HG02571 (cell line): Measurements from ENCODE around the gene PPP2R2C.

ENCODE experiments used
- ATAC-seq: cut with Tn5 transposase; IDR thresholded peaks from one replicate; pipeline ENCODE4 v1.9.1; 2021; ENCODE audit warnings: mild to moderate bottlenecking, moderate library complexity; ENCODE audit not compliant: unreplicated experiment

PPP2R2C gene

DNA sequence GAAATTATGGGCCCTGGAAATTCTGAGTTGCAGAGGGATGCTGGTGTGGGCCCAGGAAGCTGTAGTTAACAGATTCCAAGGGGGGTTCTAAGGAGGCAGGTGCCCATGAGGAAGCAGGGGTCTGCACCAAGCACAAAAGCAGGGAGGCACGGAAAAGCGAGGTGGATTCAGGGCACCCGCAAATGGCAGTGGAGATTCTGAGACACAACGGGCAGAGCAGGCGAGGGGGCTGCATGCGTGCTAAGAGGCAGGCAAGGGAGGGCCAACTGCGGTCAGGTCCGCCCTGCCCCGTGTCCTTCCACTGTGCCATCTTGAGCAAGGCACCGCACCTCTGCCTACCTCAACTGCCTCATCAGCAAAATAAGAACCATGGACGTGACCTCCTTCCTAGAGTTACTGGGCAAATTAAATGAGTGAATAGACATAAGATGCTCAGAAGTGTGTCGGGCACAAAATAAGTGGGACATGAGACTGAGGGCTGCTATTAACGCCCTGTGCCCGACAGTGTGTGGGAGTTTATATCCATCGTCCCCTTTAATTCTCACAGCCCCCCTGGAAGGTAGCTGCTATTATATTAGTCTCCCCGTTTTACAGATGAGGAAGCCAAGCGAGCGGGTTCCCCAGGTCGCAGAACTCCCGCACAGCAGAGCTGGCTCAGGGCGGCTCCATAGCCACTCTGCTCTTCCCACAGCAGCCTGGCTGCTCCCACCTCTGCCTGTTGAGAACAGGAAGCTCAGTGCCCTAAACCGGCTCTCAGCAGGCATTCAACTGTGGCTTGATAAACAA, 67.6 kb downstream of the PPP2R2C start:
- no peak for ATAC-seq

DNA sequence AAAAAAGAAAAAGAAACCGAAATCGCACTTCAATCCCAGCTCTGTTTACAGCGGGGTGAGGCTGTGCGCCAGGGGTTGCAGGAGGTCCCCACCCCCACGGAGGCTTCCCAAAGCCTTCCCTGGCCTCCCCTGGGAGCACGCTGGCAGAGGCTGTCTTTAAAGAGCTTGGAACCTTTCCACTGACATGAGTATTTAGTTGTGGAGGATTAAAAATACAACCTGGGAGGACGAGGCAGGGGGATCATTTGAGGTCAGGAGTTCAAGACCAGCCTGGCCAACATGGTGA, 69.1 kb downstream of the PPP2R2C start:
- no peak for ATAC-seq

DNA sequence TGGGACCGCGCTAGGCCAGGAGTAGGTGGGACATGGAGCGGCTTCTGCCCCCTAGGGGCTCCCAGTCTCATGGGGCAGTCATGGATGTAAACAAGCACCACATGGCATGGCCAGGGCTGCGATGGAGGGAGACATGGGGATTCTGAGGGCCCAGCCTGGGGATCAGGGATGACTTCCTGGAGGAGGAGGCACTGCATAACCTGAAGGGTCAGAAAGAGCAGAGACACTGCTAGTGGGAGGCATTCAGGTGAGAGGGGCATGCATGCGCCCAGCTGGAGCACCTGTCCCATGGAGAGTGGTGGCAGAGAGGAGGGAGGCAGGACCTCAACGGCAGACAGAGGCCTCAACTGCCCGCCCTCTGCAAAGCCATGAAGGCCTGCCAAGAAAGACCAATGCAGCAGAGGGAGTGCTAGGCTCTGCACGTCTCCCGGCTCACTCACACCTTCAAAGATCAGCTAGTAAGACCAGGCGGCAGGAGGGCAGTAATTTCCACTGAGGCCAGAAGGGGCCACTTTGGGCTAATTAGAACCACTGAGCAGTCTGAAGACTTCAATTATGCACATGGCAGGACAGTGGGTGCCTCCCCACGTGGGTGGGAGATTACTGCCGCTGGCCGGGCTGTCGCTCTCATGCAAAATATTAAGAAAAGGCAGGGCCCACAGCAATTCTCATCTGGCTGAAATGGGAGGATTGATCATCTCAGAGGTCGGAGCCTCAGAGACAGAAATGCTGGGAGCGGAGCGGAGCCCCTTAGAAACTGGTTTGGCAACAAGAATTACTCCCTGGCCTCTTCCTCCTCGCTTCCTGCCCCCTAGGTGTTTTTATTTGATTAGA, 69.6 kb downstream of the PPP2R2C start:
- no peak for ATAC-seq

DNA sequence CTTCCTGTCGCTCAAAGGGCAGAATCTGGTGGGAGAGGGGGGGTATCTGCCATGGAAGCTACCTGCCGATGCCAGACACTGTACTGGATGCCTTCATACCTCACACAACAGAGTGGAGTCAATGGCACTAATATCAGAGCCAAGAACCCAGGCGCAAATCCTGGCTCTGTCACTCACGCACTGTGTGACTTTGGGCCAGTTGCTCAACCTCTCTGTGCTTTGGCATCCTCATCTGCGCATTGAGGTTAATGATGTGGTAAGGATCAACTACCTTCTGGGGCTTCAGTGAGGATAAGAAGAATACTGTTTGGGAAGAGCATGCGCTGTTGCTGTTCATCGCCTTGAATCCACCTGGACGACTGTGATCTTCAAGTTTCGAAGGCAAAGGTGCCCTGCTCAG, 70.6 kb downstream of the PPP2R2C start:
- ATAC-seq: no peak

DNA sequence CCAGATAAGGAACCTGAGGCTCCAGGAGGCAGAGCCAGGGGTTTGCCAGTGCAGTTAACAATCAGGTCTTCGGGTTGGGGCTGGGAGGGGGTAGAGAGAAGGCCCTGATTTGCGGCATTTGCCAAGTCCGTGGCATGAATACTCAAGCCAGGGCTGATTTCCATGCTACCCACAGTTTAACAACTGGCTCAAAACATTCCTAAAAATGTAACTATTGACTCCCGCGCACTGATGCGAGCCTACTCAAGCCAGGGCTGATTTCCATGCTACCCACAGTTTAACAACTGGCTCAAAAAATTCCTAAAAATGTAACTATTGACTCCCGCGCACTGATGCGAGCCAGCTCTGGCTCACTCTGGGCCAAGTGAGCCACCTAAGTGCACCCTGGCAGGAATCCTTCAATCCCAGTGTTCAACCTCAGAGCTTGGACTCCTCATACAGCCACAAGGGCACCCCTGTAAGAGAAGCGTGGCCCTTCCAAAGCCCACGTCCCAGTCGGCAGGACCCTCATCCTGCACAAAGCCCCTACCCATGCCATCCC, 75.6 kb downstream of the PPP2R2C start:
- no peak for ATAC-seq

DNA sequence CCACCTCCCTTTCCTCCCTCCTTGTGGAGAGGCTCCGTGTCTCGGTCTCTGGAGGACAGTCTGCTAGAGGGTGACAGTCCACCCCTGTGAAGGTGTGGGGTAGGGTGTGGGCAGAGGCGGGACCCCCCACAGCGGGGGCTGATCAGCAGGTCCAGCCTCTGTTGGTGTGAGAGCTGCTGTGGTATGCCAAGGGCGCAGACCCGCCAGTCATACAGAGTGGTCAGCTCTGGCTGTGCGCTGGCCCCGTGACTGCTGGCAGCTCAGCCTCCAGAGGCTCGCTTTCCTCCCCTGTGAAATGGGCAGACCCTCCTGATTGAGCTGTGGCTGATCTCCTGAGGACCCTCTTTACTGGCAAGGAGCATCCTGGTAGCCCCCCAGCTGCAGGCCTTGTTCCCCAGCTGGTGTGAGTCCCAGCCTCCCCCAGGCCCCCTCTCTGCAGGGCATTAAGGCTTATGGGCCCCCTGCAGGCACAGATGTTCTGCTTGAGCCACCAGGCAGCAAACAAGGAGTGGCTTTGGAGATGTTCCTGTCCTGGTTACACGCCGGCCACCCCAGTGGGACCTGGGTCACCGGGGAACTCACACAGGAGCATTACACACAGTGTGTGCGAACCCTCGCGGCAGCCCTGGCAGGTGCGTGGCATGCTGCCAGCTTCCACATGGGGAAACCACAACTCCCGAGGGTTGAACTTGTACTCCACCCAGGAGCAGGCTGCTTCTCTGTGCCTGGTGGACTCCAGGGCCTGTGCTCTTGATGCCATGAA, 76.8 kb downstream of the PPP2R2C start:
- no peak for ATAC-seq

DNA sequence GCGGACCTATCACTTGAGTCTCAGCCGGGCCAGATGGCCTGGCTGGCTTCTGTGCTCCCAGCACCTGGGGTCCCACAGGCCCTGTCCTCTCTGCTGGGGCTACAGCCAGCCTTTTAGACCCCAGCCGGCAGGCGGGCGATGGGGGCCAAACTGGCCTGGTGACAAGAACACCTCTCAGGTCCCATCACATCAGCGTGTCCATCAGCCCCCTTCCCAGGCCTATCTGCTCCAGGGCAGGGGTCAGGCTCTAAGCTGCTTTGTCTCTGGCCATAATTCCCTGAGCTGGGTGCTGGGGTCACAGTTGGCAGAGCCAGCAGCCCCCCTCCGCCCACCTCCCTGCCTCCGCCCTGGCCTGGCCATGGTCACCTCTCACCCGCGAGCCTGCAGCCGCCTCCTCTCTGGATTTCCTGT, 77.7 kb downstream of the PPP2R2C start:
- ATAC-seq: no peak

DNA sequence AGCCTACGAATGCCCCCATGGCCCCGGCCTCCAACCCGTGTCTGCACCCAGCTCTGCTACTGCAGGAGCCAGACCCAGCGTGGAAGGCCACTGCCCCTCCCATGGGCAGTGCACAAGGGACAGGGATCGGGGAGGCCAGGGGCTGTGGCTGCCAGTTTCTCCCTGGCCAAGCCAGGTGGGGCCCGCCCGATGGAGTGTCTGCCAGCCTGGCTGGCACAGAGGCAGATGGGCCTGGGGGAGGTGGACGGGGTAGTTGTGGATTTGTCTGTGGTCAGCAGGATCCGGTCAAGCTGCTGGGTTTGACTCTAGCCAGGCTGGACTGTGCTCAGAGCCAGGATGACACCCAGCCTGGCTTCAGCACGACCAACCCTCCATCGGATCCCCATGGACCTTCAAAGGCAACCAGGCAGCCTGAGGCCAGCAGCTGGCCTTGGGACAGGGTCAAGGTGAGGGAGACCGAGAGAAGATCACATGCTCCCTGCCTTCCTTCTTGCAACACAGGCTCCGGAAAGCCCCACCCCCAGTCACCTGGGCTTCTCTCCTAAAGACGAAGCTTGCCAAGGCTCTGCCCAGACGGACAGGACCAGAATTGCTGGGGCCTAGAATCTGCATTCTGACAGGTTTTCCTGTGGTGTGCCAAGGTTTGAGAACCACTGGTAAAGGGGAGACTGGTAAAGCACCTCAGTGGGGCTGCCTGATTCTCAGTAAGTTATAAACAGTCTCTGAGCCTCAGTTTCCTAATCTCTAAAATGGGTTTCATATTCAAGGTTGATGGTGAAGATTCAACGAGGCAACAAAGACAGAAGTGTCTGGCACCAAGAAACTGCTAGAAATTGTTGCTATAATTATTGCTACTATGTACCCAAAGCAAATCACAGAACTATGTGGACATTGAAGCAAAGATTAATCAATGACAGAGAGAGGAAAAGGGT, 78.6 kb downstream of the PPP2R2C start:
- no peak for ATAC-seq

DNA sequence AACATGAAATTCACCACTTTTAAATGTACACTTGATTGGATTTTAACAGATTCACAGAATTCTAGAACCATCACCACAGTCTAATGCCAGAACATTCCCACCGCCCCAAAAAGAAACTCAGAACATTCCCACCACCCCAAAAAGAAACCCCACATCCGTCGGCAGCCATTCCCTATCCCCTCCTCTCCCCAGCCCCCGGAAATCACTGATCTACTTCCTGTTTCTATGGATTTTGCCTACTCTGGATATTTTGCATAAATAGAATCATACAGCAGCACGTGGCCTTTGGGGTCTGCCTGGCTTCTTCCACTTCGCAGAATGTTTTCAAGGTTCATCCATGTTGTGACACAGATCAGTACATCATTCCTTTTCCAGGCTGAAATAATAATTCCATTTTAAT, 79.3 kb downstream of the PPP2R2C start:
- no peak for ATAC-seq

DNA sequence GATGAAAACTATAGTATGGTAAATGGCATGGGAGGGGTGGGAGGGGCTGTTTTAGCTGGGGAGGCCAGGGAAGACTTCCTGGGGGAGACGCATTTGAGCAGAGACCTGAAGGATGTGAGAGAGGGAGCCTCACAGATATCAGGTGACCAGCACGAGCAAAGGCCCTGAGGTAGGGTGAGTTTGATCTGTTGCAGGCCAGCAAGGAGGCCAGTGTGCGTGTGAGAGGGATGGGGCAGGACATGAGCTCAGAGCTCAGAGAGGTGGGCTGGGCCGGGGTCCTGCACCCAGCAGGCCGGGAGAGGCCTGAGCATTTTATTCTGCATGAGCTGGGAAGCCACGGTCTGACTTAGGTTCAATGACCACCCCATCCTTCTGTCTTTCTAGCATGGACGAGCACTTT, 80.0 kb downstream of the PPP2R2C start:
- ATAC-seq: no peak

DNA sequence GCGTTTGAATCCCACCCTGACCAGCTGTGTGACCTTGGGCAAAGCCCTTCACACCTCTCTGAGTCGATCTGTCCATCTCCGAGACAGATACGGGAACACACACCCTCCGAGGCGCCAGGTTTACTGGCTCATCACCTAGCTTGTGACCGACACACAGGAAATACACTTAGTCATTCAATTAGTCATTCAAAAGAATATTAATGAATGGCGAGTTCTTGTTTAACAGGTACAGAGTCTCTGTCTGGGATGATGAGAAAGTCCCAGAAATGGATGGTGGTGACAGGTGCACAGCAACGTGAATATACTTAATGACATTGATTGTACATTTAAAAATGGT, 80.6 kb downstream of the PPP2R2C start:
- ATAC-seq: no peak

DNA sequence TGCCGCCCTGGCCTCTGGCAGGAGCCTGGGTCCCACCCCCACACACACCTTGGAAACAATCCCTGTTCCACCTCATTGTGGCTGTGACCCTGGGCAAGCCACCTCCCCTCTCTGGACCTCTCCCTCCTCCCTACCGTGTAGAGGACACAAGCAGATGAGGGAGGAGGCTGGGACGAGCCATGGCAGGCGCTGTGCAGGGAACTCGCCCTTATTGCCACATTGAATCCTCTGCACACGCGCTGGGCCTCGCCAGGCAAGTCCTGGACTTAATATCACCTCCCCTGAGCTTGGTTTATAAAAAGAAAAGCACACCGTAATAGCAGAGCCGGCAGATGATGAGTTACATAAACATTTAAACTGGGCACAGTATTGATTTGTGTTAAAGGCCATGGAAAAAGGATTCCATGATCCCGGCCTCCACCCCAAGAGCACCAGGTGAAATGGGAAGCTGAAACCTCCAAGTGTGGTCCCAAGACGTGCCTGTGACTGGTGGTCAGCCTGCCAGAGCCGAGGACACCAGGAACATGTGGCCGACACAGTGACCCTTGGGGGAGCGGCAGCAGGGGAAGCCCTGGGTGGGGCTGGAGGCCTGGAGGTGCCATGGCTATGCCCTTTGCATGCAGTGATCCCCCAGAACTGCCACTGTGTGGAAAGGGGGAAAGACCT, 81.1 kb downstream of the PPP2R2C start:
- no peak for ATAC-seq

DNA sequence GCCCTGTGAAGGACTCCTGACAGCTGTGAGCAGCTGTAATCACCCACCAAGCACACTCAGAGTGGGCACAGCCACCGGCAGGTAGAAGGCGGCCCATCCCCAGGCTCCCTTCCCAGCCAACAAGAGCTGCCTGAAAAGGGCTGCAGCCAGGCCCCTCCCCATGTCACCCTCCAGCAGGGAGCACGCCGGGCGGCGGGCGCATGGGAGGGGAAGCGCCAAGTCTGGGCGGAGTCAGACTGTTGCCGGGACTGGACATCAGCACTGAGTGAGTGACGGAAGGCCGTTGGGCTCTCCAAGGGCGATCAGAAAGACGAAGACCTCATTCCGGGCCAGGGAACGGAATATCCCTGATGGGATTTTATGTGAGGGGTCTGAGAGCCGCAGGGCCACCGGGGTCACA, 82.1 kb downstream of the PPP2R2C start:
- ATAC-seq: no peak

DNA sequence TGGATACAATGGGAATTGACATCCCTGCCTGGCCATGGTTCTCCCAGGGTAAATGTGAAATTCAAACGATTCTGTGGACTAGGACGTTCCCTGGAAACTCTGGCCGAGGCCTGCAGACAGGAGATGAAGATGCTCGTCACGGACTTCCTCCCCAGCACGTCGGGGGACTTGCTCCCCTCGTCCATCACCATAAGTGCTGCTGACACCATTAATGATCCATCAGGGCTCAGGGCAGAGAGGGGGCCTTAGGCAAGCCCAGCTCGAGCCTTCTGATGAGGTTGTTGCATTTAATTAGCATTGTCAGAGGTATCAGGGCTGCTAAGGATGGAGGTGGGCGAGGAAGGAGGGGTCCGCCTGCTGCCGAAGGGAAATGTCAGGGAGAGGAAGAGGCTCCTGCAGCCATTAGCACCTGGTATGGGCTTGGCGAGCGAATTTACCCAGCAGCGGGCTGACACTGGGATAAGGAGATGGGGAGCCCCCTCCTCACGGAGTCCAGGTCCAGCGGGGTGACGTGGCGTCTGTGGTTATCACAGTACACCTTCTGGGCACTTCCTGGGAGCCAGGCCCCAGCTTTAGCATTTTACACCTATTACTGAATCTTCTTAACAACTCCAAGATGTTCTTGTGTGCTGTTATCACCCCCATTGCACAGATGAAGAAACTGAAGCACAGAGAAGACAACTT, 83.1 kb downstream of the PPP2R2C start:
- no peak for ATAC-seq

DNA sequence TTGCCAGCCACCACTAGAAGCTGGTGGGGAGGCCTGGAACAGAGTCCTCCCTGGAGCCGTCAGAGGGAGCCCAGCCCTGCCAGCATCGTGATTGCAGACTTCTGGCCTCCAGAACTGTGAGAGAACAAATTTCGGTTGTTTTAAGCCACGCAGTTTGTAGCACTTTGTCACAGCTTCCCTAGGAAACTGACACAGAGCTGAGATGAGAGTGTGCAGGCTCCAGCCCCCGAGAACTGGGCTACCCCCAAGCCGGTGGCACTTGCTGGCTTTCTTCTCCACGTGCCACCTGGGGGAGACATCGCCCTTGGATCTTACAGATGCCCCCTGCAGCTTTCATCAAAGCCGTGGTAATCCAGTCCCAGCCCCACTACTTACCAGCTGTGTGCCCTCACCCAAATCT, 83.7 kb downstream of the PPP2R2C start:
- ATAC-seq: no peak

DNA sequence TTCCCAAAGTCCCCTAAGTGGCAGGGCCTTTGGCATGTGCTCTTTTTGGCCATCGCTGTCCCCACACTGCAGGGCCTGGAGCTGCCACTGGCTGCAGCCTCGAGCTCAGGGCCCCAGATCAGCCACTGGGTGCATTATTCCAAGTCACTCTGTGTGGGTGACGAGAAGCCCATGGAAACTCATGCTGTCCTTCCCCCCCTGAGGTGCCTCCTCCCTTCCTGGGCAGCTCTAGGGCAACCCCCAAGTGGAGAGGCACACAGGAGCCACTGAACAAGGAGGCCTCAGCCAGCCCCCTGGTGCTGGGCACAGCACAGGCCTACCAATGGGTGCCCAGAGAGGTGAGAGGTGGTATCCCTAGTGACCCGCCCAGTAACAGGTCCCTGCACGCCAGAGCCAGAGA, 84.5 kb downstream of the PPP2R2C start:
- ATAC-seq: no peak

DNA sequence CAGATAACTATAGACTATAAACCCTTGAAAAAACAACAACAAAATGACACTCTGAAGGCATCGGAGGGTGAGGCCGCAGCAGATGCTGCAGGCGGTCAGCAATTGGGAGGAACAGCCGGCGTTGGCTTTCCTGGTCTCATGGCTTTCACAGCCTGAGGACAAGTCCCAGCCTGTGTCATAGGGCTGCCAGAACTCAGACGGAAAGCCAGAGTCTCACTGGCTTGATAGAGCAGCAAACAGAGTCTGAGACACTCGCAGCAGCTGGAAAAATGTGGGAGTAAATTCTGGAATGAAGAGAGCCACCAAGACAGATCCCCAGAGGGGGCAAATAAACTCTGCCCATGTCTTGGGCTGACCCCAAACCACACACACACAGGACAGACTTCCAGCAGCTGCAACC, 86.3 kb downstream of the PPP2R2C start:
- no peak for ATAC-seq

DNA sequence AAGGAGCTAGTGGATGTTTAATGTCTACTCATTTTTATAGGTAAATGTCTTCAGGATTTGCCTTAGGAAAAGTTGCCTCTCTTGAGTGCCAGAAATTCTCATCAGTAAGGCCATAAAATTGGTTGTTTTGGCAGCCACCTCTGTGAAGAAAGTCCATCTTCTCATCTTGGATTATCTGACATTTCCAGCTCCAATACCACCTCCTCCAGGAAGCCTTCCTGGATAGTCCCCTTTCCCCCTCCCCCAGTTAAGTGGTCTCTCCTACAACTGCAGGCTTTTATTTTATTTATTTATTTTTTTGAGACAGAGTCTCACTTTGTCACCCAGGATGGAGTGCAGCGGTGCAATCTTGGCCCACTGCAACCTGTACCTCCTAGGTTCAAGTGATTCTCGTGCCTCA, 87.1 kb downstream of the PPP2R2C start:
- ATAC-seq: no peak

DNA sequence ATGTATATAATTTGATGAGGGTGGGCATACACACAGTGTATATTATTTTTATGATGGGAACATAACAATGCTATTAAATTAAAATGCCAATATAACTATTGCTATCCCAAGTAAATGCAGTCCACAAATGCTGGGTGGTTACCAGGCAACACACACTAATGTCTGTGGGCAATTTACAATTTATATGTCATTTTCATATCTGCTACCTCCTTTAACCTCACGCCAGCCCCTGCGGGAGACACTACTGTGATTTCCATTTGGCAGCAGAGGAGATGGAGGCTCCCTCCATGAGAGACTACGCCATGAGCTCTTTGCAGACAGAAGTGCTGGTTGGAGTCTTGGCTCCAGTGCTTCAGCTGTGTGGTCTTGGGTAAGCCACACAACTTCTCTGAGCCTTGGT, 87.9 kb downstream of the PPP2R2C start:
- no peak for ATAC-seq

DNA sequence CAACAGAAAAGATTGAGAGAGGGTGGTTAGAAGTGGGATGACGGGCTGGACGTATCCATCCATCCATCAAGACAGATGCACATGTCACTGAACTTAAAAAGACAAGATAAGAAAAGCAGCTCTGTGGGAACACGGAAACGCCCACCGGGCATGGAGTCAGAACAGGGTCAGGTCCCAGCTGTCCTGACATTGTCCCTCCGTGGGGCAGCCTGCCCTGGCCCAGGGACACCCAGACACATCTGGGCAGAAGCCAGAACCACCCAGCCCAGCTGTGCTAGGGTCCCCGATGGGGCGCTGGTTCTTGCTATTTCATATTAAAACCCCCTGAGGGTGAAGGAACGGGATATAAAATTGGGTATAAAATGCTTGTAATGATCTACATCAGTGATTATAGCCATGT, 88.5 kb downstream of the PPP2R2C start:
- ATAC-seq: no peak
